Brain pericyte (primary cell): Measurements from ENCODE around the gene TMEM207.
"Not testable (repeated sequence)": the region's sequence is repeated elsewhere in the genome, so short reads cannot be mapped to it uniquely, and the experiment has no call there.

ENCODE experiments used
- DNase-seq: peaks from one replicate; pipeline ENCODE4 v3.0.0-alpha.2; 2012; ENCODE audit warnings: low read depth, low spot score

The TMEM207 gene

GRCh38 chr3:190449801-190450200 lies at the start of gene TMEM207:
TMEM207 (minus strand) TSS chr3:190449901; CDS start chr3:190449809, 92 bp downstream.
- DNase-seq = no peak

DNA sequence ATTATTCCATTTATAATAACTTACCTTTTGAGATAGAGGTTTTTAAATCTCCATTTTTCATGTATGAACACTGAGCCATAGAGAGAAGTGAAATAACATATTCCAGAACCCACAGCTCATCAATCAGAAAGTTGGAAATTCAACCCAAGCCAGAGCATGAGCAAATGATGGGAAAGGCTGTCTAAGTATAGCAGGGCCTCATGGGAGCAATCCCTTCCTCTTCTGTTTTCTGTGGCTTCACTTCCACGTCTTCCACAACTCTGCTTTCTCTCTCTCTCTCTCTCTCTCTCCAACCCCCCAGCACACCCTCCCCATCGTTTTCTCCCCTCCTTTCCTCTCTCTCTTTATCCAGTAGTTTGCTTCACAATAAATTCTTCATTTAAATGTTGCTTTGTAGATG lies 49.4 kb upstream of the TMEM207 start:
- no peak for DNase-seq

DNA sequence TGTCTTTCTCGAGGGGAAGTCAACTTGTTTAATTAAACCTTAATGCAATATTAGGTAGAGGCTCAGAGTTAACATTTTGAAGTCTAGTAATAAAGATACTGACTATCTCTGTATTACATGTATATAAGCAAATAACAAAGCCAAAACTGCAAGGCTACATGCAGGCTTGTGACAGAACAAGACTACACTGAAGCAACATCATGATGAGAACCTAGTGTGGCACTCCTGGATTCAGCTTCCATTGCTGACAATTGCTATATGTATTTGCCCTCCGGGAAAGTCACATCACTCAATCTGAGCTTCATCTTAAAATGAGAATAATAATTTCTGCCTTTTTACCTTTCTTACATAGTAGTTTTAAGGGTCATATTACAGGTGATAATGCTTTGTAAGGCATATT lies 48.6 kb upstream of the TMEM207 start:
- no peak for DNase-seq

DNA sequence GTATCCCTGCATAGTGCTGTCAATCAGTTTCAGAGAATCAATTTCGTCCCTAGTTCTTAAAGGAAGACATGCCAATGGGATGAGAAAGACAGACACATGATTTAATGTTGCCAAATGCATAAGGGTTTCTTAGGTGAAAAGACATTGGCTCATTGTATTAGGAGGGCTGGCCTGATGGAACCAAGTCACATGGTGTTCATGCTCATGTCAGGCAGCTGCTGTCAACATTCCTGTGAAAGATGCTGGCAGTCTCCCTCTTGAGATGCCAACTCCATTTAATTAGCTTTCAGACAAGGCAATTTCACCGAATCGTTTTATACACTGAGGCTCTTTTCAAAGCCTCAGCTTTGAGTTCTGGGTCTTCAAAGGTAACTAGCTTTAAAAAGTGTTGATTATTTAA lies 48.1 kb upstream of the TMEM207 start:
- DNase-seq = no peak

- DNase-seq = no peak
Observed at GRCh38 chr3:190496859-190497258, 47.2 kb upstream of the TMEM207 start.

GRCh38 chr3:190495796-190496195 lies 46.1 kb upstream of the TMEM207 start:
- DNase-seq = no peak

GRCh38 chr3:190495354-190495753 lies 45.7 kb upstream of the TMEM207 start:
- no peak for DNase-seq

DNA sequence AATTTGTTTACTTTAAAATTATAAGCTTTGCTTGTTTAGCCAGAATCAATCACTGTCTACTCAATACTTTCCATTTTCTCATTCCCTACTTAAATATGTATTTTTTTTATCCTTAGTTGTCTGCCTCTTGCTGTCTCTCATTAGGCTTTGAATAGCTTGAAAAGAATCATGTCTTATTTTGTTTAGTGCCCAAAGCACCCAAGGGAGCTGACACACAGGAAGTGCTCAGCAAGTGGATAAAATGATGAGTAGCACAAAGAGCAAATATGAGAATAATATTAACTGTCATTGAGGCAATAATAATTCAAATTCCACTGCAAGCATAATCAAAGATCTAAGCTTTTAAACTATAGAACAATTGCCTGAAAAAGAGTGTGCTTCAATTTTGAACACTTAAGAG lies 45.2 kb upstream of the TMEM207 start:
- DNase-seq = no peak

DNA sequence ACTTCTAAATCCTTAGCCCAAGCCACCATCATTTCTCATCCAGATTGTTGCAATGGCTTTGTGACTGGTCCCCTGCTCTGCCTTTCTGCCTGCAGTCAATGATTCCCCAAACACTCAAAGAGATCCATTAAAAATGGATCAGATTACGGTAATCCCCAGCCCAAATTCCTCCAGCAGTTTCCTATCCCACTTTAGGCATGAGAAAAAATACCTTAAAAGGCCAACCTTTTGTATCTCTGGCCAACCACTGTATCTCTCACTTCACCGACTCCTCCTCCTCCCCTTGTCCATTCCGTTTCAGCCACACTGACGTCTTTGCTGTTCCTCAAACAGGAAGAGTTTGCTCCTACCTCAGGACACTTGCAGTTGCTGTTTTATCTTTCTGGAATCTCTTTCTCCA lies 43.3 kb upstream of the TMEM207 start:
- no peak for DNase-seq

DNA sequence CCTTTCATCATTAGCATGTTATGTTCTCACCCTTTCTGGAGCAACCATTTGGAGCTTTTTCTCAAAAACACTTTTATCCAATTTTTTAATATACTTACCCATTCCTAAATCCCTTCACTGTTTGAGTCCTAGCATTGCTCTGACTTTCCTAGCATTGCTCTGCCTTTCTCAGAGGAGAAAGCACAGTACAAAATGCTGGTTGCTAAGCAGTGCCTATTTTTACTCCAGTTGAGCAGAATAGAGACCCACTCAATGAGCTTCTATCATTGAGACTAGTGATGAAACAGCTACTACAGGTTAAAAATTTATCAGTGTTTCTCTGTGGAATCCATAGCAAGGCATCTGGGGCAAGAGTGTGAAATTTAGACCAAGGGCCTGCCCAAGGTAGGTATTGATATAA lies 42.4 kb upstream of the TMEM207 start:
- no peak for DNase-seq

GRCh38 chr3:190491533-190492054 lies 41.9 kb upstream of the TMEM207 start:
- no peak for DNase-seq

- no peak for DNase-seq
Observed at GRCh38 chr3:190486908-190487607, 37.4 kb upstream of the TMEM207 start.

DNA sequence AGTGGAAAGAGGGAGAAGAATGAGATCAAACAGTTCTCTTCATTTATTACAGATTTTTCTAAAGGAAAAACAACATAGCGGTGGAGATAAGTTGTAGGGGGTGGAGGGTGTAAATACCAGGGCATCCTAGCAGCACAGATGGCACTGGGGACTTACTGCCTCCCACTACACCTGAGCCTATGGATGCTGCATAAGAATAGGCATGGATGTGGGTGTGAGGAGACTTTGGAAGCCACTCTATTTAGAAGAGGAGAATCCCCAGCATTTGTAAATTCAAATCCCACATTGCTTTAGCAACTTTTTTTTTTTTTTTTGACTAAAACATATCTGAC lies 36.8 kb upstream of the TMEM207 start:
- no peak for DNase-seq

DNA sequence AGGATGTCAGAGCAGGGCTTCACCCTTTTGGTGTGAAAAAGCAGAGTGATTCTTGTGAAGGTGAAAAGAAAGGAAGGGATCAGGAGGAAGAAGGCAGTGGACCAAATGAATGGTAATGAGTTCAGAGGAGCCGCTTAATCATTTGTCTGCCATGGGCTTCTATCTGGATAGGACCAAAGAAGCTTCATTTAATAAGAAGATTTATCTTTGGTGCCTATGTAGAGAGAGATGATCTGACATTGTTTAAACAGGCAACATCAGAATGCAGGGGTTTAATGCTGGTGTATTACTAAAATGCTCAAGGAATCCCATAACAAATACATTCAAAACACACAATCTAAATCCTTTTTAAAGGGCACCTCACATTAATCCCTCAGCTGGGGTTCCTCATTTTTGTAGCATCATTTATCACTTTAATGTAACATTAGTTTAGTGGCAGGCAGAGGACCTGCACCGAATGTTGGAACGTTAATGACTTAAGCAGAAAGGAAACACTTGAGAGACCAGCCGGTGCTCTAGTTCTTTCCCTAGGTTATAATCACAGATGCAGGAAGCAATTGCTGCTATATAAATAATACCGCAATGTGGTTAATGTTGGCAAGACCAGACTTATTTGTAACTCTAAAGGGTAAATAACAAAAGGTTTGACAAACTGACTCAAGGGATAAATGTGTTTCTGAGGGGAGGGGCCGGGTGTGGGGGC lies 36.3 kb upstream of the TMEM207 start:
- DNase-seq = no peak

DNA sequence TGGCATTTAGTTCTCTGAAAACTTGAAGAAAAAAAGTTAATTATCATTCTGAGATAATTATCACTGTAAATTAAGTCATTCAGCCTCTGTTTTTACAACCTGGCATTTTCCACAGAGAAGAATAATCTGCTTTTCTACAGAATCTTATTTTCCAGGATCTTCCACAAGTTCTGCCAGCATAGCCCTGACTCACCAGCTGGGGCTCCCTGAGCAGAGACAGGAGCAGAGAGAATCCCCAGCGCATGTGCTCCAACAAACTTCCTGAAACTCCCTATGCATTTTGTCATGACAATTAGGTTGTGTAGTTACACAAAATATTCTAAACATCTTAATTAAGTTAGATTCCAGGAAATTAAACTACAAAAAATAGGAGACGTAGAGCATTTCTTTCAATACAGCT lies 32.1 kb upstream of the TMEM207 start:
- DNase-seq = no peak

DNA sequence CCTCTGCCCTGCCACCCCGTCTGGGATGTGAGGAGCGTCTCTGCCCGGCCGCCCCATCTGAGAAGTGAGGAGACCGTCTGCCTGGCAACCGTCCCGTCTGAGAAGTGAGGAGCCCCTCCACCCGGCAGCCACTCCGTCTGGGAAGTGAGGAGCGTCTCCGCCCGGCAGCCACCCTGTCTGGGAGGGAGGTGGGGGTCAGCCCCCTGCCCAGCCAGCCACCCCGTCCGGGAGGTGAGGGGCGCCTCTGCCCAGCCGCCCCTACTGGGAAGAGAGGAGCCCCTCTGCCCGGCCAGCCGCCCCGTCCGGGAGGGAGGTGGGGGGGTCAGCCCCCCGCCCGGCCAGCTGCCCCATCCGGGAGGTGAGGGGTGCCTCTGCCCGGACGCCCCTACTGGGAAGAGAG lies 23.6 kb upstream of the TMEM207 start:
- DNase-seq = not testable (repeated sequence)

DNA sequence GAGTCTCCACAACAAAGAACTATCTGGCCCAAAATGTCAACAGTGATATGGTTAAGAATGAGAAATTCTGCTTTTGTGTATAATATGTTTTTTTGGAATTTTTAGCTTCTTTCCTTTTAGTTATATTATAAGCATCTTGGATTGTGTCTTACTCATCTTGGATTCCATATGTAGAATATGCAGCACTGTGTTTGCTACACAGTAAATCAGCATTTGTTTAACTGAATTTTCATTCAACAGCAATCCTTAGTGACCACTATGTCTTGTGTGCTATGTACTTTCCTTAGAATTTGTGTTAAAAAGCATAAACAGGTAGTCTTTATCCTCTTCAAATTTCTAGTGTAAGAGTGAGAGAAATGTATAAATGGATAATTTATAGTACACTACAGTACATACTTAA lies 18.2 kb upstream of the TMEM207 start:
- DNase-seq = no peak

DNA sequence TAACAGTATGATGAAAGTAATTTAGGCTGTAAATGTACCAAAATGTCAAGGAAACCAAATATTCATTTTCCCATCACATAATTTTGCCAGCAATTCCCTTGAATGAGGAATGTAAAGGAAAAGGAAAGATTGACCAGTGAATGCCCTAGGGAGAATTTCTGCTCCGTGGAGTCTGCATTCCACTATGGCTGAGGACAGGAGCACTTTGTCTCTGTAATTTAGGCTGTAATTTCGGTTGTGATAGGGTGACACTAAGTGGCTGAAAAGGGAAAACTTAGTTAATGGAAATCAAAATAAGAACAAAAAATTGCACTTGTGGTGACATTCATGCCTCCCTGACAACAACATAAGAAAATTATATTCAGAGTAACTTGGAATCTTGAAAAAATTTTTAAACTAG lies 8.3 kb upstream of the TMEM207 start:
- DNase-seq = no peak

DNA sequence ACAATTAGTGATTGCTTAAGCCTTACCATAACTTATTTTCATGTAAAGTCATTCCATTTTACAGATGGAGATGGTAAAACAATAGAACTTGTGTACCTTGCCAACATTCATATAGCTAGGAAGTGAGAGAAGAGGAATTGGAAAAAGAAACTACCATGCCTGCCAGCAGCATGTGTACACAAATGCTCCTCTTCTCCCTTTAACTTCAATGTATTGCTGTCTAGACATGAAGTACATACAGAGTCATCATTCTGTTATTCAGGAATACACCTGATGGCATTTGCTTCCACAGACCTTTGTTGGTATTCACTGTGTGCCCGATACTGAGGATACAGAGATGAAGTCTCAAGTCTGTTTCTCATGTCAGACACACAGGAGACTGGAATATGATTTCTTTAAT lies 7.1 kb upstream of the TMEM207 start:
- no peak for DNase-seq

GRCh38 chr3:190455828-190456227 lies 6.1 kb upstream of the TMEM207 start:
- DNase-seq = no peak

- no peak for DNase-seq
Observed at GRCh38 chr3:190448256-190448655, 1.4 kb downstream of the TMEM207 start.

DNA sequence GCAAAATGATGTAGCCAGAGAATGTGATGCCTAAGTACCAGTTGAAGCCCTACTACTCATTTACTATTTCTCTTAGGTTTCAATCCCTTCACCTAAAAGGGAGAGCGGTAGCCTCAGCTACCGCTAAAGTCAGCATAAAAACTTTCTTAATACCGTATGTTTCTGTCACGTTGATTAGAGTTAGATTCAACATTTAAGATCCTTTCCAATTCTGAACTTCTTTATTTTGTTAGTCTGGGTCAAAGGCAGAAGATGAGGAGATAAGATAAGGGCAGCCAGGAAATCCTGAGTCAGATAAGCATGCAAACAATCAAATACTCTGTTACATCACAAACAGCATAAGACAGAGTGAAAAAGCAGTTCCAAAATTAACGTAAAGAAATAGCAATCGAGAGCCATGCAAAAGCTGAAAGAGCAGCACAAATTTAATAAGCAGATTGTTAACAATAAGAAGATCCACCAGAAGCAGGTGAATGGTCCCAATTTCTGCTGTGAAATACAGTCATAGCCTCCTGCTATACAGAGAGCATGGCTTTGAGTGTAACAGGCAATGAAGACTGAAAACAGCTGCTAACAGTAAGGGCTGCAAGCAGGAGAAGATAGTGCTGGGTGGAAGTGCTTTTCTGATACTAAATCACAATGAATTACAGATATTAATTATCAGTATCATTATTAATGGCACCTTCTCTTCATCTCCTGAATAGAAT lies 3.0 kb downstream of the TMEM207 start:
- no peak for DNase-seq
